Stomach smooth muscle (tissue), 2 donors: ENCODE data around the gene USP17L17.
"Not testable (repeated sequence)": the region's sequence is repeated elsewhere in the genome, so short reads cannot be mapped to it uniquely, and the experiment has no call there.

Experiments
- H3K27ac ChIP-seq: one replicate; pipeline ENCODE4 v1.7.0; 2013; ENCODE audit warnings: mild to moderate bottlenecking, low read length, inconsistent platforms
- H3K27me3 ChIP-seq, 2 donors: one replicate each; pipeline ENCODE4 v1.7.0; 2013; ENCODE audit warnings: low read length in 2 of 2; ENCODE audit not compliant: insufficient read depth in 2 of 2, control insufficient read depth in 1 of 2
- H3K36me3 ChIP-seq, 2 donors: one replicate each; pipeline ENCODE4 v1.7.0; 2013; ENCODE audit warnings: low read length in 2 of 2; ENCODE audit not compliant: control insufficient read depth in 2 of 2, insufficient read depth in 2 of 2
- H3K4me1 ChIP-seq: one replicate; pipeline ENCODE4 v1.7.0; 2013; ENCODE audit warnings: low read length; ENCODE audit not compliant: control insufficient read depth, insufficient read depth
- H3K4me3 ChIP-seq, 2 donors: one replicate each; pipeline ENCODE4 v1.7.0; 2013; ENCODE audit warnings: low read length in 2 of 2
- H3K9ac ChIP-seq, 2 donors: one replicate each; pipeline ENCODE4 v1.7.0; 2013; ENCODE audit warnings: low read length in 2 of 2, mild to moderate bottlenecking in 1 of 2
- H3K9me3 ChIP-seq, 2 donors: one replicate each; pipeline ENCODE4 v1.7.0; 2013; ENCODE audit warnings: low read length in 2 of 2; ENCODE audit not compliant: control insufficient read depth in 2 of 2
- donor health status: healthy.
- donor health status: Pancreatic carcinoma.

The USP17L17 gene

GRCh38 chr4:9253078-9253477 is 9.4 kb downstream of the USP17L17 start, which contains the start of gene USP17L19:
USP17L19 (plus strand) TSS chr4:9253378; CDS start chr4:9253378, 0 bp downstream.
- not testable (repeated sequence) for H3K36me3 ChIP-seq, H3K4me3 ChIP-seq, H3K9ac ChIP-seq, H3K9me3 ChIP-seq, H3K27me3 ChIP-seq, H3K4me1 ChIP-seq, H3K27ac ChIP-seq

- not testable (repeated sequence) for H3K9ac ChIP-seq, H3K4me3 ChIP-seq, H3K4me1 ChIP-seq, H3K27me3 ChIP-seq, H3K27ac ChIP-seq, H3K36me3 ChIP-seq, H3K9me3 ChIP-seq
Measured at GRCh38 chr4:9257824-9258223, 14.1 kb downstream of the USP17L17 start, which contains the start of gene USP17L20. USP17L20 (plus strand) TSS chr4:9258124; CDS start chr4:9258124, 0 bp downstream.

GRCh38 chr4:9262572-9262971 is 18.9 kb downstream of the USP17L17 start, which contains the start of gene USP17L21:
USP17L21 (plus strand) TSS chr4:9262872; CDS start chr4:9262872, 0 bp downstream.
- H3K27me3 ChIP-seq, H3K9me3 ChIP-seq, H3K27ac ChIP-seq, H3K4me1 ChIP-seq, H3K36me3 ChIP-seq, H3K9ac ChIP-seq, H3K4me3 ChIP-seq: not testable (repeated sequence)

- not testable (repeated sequence) for H3K36me3 ChIP-seq, H3K27ac ChIP-seq, H3K9me3 ChIP-seq, H3K9ac ChIP-seq, H3K4me1 ChIP-seq, H3K27me3 ChIP-seq, H3K4me3 ChIP-seq
Measured at GRCh38 chr4:9267319-9267718, 23.6 kb downstream of the USP17L17 start, which contains the start of gene USP17L22. USP17L22 (plus strand) TSS chr4:9267619; CDS start chr4:9267619, 0 bp downstream.

GRCh38 chr4:9271719-9272118 is 28.0 kb downstream of the USP17L17 start:
- not testable (repeated sequence) for H3K4me3 ChIP-seq, H3K27me3 ChIP-seq, H3K27ac ChIP-seq, H3K9me3 ChIP-seq, H3K36me3 ChIP-seq, H3K9ac ChIP-seq, H3K4me1 ChIP-seq
